Breast epithelium (tissue), 4 donors: ENCODE results near the gene SPTSSB. TPM values are rescaled to one million over a fixed set of nuclear protein-coding genes. Genes with fewer than 3 reads are reported as not detected.

ENCODE experiments used
- DNase-seq, 2 donors: peaks; one replicate each; pipeline ENCODE4 v3.0.0-alpha.2; 2019; ENCODE audit warnings: low spot score in 2 of 2
- H3K27ac ChIP-seq, 2 donors: fragments of 200-600 bp; sonication (generic) in 1 of 2; one replicate each; pipeline ENCODE4 v1.5.1; 2016 to 2019; ENCODE audit warnings: mild to moderate bottlenecking in 1 of 2
- H3K27me3 ChIP-seq, 2 donors: fragments of 200-600 bp; sonication (generic) in 1 of 2; one replicate each; pipeline versions ENCODE4 v1.5.1 to v1.6.0; 2017 to 2019; ENCODE audit warnings: control low read depth in 1 of 2, mild to moderate bottlenecking in 1 of 2
- H3K36me3 ChIP-seq: fragments of 200-600 bp; one replicate; pipeline ENCODE4 v1.5.1; 2019
- H3K4me1 ChIP-seq, 2 donors: fragments of 200-600 bp; sonication (generic); one replicate each; pipeline ENCODE4 v1.5.1; 2016 to 2019; ENCODE audit warnings: control low read depth in 1 of 2
- H3K4me3 ChIP-seq, 3 donors: fragments of 200-600 bp; sonication (generic); 1 replicate in 2 of 3; 2 replicates in 1 of 3; pipeline ENCODE4 v1.5.1; 2016 to 2019; ENCODE audit warnings: mild to moderate bottlenecking in 3 of 3, moderate library complexity in 2 of 3
- H3K9me3 ChIP-seq, 2 donors: fragments of 200-600 bp; sonication (generic) in 1 of 2; one replicate each; pipeline ENCODE4 v1.5.1; 2016 to 2019; ENCODE audit warnings: control low read depth in 1 of 2
- CTCF ChIP-seq, 3 donors: fragments of 450-650 bp; IDR thresholded peaks; one replicate each; pipeline ENCODE4 v1.5.1; 2016 to 2017; ENCODE audit warnings: antibody characterized with exemption in 3 of 3, mild to moderate bottlenecking in 3 of 3, moderate library complexity in 3 of 3
- POLR2A ChIP-seq: fragments of 450-650 bp; IDR thresholded peaks from one replicate; pipeline ENCODE4 v1.6.1; 2016; ENCODE audit warnings: antibody characterized with exemption, mild to moderate bottlenecking, moderate library complexity
- POLR2AphosphoS5 ChIP-seq, 3 donors: sonication (generic); formaldehyde crosslinking; IDR thresholded peaks; one replicate each; pipeline ENCODE4 v1.6.1; 2017; ENCODE audit warnings: antibody characterized with exemption in 3 of 3
- intact Hi-C: fragments of 100-400 bp; cut with DNase I; formaldehyde crosslinking; loops from one replicate; pipeline ENCODE4 v1.15.1; 2023; ENCODE audit warnings: low total_unique reads
- total RNA-seq, 3 donors: library from RNA; depleted of rRNA; stranded (reverse); fragments of >200 nt; gene quantifications; one replicate each; pipeline ENCODE4 v1.1.0, GENCODE V29; 2016

SPTSSB gene
- total RNA-seq, 3 donors from 2014 or later = 0.16 to 2.0 (median 1.5) TPM

- intact Hi-C loops = no loop called here
- H3K27me3 ChIP-seq = no peaks in the 10 kb centered on the region
- no peak overlapping the region for H3K4me3 ChIP-seq
- no peaks in the 10 kb centered on the region for H3K4me1 ChIP-seq
- H3K36me3 ChIP-seq = no peaks in the 10 kb centered on the region
- no peak for TF ChIP-seq CTCF (IDR thresholded peaks at IDR 0.05)
- DNase-seq = no peak
- no peak overlapping the region for H3K27ac ChIP-seq
- no peaks in the 10 kb centered on the region for H3K9me3 ChIP-seq
Observed at GRCh38 chr3:161392853-161393252, 21.5 kb upstream of the SPTSSB start.

GRCh38 chr3:161390200-161390599 lies 18.9 kb upstream of the SPTSSB start:
- H3K27ac ChIP-seq = no peak overlapping the region
- no peak overlapping the region for H3K4me3 ChIP-seq
- no peaks in the 10 kb centered on the region for H3K9me3 ChIP-seq
- no peaks in the 10 kb centered on the region for H3K27me3 ChIP-seq
- intact Hi-C loops = no loop called here
- no peak for DNase-seq
- TF ChIP-seq CTCF (IDR thresholded peaks at IDR 0.05) = no peak
- TF ChIP-seq POLR2AphosphoS5 (IDR thresholded peaks at IDR 0.05) = no peak
- no peak for TF ChIP-seq POLR2A
- no peaks in the 10 kb centered on the region for H3K36me3 ChIP-seq
- H3K4me1 ChIP-seq = no peaks in the 10 kb centered on the region

- Histone ChIP-seq H3K27ac (no peak overlapping the region), H3K9me3 (no peaks in the 10 kb centered on the region), H3K36me3 (no peaks in the 10 kb centered on the region), H3K4me1 (no peaks in the 10 kb centered on the region), H3K4me3 (no peak overlapping the region), H3K27me3 (no peaks in the 10 kb centered on the region)
- intact Hi-C loops = no loop called here
- DNase-seq = no peak
- TF ChIP-seq POLR2AphosphoS5 (IDR thresholded peaks at IDR 0.05) (no peak), POLR2A (no peak), CTCF (IDR thresholded peaks at IDR 0.05) (no peak)
Observed at GRCh38 chr3:161389445-161390035, 18.2 kb upstream of the SPTSSB start.

- Histone ChIP-seq H3K4me1 (no peaks in the 10 kb centered on the region), H3K27ac (no peak overlapping the region), H3K36me3 (no peaks in the 10 kb centered on the region), H3K27me3 (no peaks in the 10 kb centered on the region), H3K9me3 (no peaks in the 10 kb centered on the region), H3K4me3 (no peak overlapping the region)
- intact Hi-C loops = no loop called here
- TF ChIP-seq POLR2AphosphoS5 (IDR thresholded peaks at IDR 0.05) = no peak
- TF ChIP-seq POLR2A = no peak
- no peak for TF ChIP-seq CTCF (IDR thresholded peaks at IDR 0.05)
- no peak for DNase-seq
Observed at GRCh38 chr3:161388855-161389254, 17.5 kb upstream of the SPTSSB start.

GRCh38 chr3:161386991-161387770 lies 15.9 kb upstream of the SPTSSB start:
- no peaks in the 10 kb centered on the region for H3K36me3 ChIP-seq
- intact Hi-C loops = no loop called here
- no peaks in the 10 kb centered on the region for H3K27me3 ChIP-seq
- TF ChIP-seq POLR2AphosphoS5 (IDR thresholded peaks at IDR 0.05) (no peak), CTCF (IDR thresholded peaks at IDR 0.05) (no peak), POLR2A (no peak)
- no peaks in the 10 kb centered on the region for H3K4me1 ChIP-seq
- H3K27ac ChIP-seq = no peak overlapping the region
- no peak overlapping the region for H3K4me3 ChIP-seq
- H3K9me3 ChIP-seq = no peaks in the 10 kb centered on the region
- DNase-seq = no peak
